ENCODE results near the gene SERINC2.
"Not testable (repeated sequence)": the region's sequence is repeated elsewhere in the genome, so short reads cannot be mapped to it uniquely, and the experiment has no call there.

Gene SERINC2

GRCh38 chr1:31414980-31415370 lies 2.0 kb downstream of the SERINC2 start:
- no peak for DNase-seq (ENCODE audit: low spot score)

- no peak for DNase-seq (ENCODE audit: low spot score)
Measured at GRCh38 chr1:31415658-31416057, 2.6 kb downstream of the SERINC2 start.

- DNase-seq (ENCODE audit: low spot score) = no peak
Measured at GRCh38 chr1:31416101-31416736, 3.2 kb downstream of the SERINC2 start.

GRCh38 chr1:31417148-31417547 lies 4.1 kb downstream of the SERINC2 start:
- DNase-seq (ENCODE audit: low spot score) = no peak

GRCh38 chr1:31418626-31419323 lies 5.8 kb downstream of the SERINC2 start:
- no peak for DNase-seq (ENCODE audit: low spot score)

GRCh38 chr1:31420716-31421115 lies 7.7 kb downstream of the SERINC2 start:
- DNase-seq (ENCODE audit: low spot score) = no peak

DNA sequence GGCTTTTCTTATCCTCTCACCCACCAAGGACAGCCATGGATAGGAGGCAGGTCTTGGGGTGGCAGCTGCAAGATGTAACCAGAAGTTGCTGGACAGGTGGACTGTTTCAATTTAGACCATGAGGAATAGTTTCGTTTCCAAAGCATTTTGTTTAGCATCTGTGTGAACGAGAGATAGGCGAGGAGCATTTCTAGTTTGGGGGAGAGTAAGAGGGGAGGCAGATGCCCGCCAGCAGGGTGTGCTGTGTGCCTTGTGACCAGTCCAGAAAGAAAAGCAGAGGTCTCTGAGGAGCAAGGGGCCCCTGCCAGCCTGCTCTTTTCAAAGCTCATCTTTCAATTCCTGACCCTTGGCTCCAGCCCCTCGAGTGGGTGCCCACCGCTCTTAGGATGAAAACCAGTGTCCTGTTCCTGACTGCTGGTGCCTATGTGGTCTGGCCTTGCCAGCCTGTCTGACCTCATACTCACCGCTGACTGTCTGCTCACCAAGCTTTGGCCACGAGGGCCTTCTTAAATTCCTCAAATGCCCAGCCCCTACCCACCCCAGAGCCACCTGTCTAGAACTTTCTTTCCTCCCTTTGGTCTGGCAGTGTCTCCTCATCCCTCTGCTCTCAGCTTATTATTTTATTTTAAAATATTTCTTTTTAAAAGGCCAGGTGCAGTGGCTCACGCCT lies 8.5 kb downstream of the SERINC2 start:
- peak; percentile 36 for DNase-seq (ENCODE audit: low spot score)

DNA sequence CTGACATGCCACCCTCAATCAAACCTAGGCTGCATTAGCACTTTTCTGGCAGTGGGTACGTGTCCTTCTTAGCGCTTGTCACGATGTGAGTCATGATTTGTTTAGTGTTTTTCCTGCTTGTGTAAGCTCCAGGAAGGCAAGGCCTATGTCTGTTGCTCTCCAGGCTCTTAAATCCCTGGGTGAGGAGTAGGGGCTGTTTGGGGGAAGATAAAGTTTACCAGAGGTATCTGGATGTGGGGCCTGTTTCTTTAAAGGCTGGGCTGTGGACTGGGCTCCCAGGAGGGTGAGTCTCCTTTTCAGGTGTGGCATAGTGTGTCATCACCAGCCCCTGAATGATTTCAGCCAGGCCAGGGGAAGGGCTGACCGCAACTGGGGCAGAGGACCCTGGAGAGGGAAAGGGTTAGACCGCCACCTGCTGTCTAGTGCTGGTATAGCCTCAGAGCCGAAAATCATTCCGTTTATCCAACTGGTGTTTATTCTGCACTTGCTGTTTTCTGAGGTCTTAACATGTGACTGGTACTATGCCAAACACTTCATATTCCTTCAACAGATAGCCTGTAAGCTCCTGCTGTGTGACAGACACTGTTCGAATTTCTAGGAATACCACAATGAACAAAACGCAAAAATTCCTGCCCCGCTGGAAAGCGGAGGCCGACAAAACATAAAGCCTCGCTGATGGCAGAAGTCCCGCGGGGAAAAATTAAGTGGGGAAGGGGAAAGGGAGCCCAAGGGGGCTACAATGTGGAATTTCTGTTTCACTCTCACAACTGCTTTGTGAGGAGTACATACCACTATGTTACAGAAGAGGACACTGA lies 9.7 kb downstream of the SERINC2 start:
- peak; percentile 80 for DNase-seq (ENCODE audit: low spot score)

DNA sequence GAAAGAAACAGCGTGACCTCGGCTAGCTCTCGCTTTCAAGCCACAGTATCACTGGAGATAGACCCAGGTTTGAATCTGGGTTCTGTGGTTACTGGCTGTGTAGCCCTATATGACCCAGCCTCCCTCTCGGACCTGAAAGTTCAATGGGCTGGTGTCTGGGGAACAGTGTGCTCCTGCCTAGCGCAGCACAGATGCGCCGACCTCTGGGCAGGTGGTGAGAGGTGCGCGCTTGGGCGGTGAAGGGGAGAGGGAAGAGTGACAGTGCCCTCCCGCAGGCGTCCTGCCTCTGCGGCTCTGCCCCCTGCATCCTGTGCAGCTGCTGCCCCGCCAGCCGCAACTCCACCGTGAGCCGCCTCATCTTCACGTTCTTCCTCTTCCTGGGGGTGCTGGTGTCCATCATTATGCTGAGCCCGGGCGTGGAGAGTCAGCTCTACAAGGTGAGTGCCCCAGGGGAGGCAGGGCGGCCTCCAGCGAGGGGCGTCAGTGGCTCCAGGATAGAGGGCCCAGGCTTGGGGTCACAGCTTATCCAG lies 10.5 kb downstream of the SERINC2 start:
- no peak for DNase-seq (ENCODE audit: low spot score)

DNA sequence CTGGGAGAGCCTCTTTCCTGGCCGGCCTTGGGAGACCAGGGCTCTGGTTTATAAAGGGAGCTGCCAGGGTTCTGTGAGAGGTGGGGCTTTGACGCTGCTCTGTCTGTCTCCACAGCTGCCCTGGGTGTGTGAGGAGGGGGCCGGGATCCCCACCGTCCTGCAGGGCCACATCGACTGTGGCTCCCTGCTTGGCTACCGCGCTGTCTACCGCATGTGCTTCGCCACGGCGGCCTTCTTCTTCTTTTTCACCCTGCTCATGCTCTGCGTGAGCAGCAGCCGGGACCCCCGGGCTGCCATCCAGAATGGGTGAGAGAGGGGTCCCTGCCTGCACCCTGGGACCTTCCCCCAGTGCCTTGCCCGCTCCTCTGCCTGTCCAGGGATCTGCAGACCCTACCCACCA lies 11.6 kb downstream of the SERINC2 start:
- no peak for DNase-seq (ENCODE audit: low spot score)

DNA sequence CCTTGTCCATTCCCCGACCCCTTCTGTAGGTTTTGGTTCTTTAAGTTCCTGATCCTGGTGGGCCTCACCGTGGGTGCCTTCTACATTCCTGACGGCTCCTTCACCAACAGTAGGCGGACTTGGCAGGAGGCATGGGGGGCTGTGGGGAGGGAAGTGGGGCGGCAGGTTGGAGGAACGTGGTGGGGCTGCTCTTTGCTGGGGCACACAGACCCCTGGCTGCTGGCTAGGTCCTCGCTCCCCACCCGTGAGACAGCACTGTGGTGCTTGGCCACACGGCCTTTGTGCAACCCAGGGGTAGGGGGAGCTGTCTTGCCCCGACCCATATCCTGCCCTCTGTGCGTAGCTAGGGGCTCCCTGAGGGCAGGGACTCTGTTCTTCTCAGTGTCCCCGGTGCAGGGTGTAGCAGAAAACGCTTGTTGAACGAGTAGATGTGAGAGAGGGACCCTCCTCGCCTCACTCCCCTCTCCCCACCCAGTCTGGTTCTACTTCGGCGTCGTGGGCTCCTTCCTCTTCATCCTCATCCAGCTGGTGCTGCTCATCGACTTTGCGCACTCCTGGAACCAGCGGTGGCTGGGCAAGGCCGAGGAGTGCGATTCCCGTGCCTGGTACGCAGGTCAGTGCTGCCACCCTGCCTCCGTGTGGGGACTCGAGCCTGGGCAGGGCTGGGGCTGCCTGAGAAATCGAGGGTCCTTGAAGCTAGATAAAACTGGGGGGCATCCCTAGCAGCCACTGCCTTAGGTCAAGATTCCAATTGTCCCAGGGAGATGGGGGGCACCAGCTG lies 12.5 kb downstream of the SERINC2 start:
- no peak for DNase-seq (ENCODE audit: low spot score)

GRCh38 chr1:31426249-31426922 lies 13.4 kb downstream of the SERINC2 start:
- DNase-seq (ENCODE audit: low spot score) = no peak

DNA sequence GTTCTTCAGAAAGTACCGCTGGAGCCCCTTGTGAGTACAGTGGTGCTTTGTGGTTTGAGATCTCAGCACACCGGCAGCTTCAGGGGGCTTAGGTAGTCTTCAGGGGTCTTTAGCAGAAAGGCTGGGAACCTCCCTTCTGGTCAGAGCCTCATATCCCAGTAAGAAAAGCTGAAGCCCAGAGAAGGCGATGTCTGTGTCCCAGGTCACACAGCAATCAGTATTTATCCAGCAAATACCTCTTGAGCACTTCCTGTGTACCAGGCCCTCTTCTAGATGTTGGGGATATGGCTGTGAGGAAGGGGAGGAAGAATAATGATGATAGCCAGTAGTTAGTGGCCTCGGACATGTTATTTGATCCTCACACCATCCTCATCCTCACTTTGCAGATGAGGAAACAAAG lies 14.3 kb downstream of the SERINC2 start:
- no peak for DNase-seq (ENCODE audit: low spot score)

- no peak for DNase-seq (ENCODE audit: low spot score)
Measured at GRCh38 chr1:31428436-31429221, 15.6 kb downstream of the SERINC2 start.

GRCh38 chr1:31429583-31429982 lies 16.6 kb downstream of the SERINC2 start:
- DNase-seq (ENCODE audit: low spot score) = no peak

GRCh38 chr1:31431351-31432257 lies 18.6 kb downstream of the SERINC2 start:
- DNase-seq (ENCODE audit: low spot score) = not testable (repeated sequence)

DNA sequence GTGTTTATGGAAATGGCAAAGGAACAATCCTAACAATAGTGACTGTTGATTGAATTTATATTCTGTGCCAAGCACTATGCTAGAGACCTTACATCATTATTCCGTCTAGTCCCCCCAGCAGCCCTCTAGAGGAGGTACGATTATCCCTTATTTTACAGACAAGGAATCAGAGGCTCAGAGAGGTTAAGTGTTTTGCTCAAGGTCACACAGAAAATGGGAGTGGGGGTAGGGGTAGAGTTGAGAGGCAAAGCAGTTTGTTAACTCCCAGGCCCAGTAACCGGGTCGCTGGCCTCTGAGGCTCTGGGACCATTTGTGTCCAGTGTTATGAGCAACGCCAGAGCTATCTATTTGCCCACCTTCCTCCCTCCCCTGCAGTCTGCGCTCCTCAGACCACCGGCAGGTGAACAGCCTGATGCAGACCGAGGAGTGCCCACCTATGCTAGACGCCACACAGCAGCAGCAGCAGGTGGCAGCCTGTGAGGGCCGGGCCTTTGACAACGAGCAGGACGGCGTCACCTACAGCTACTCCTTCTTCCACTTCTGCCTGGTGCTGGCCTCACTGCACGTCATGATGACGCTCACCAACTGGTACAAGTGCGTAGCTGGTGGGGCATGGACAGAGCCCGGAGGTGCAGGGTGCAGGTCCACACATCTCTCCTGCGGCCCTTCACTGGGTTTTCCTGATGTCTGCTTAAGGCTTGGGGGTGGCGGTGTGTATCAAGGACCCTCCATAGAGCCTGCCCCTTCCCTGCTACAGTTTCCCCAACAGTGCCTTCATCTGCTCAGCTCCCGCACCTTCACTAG lies 19.8 kb downstream of the SERINC2 start:
- no peak for DNase-seq (ENCODE audit: low spot score)

DNA sequence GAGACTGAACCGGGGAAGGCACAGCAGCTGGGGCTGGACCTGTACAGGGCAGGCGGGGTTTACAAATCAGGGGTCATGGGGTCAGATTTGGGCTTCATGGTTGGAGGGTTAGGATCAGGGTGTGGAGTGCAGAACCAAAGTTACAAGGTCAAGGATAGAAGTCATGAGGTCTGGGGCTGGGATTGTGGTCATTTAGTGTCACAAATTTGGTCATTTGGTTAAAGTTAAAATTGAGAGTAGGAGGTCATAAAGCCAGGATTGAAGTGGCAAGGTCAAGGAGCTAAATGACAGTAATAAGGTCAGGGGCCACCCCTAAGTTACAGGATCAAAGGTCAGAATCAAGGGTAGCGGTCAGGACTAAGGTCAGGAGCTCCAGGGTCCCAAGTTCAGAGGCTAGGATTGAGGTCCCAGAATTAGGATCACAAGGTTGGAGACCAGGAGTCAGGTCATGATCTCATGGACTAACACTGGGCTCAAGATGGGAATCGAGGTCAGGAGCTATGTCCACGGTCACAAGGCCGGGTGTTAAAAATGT lies 20.4 kb downstream of the SERINC2 start:
- DNase-seq (ENCODE audit: low spot score) = no peak
